ENCODE results near the gene CTTN.
"Not testable (repeated sequence)": the region's sequence is repeated elsewhere in the genome, so short reads cannot be mapped to it uniquely, and the experiment has no call there.

- not testable (repeated sequence) for TF ChIP-seq POLR2A, CTCF, POLR2AphosphoS5 (IDR thresholded peaks at IDR 0.05)
Measured at GRCh38 chr11:70390882-70391281, 7.4 kb upstream of the CTTN start.

All from suprapubic skin (tissue), 4 donors.